Measurements from ENCODE around the gene CHRDL1.
"Not testable (repeated sequence)": the region's sequence is repeated elsewhere in the genome, so short reads cannot be mapped to it uniquely, and the experiment has no call there.

The CHRDL1 gene

GRCh38 chrX:110795645-110796406 is at the start of gene CHRDL1:
CHRDL1 (minus strand) TSS chrX:110795817; CDS start chrX:110792181, 3,636 bp downstream.
- DNase-seq = peak; percentile 18

- no peak for DNase-seq
Observed at GRCh38 chrX:110836982-110837381, 41.4 kb upstream of the CHRDL1 start.

GRCh38 chrX:110836451-110836850 is 40.8 kb upstream of the CHRDL1 start:
- no peak for DNase-seq

- DNase-seq = no peak
Observed at GRCh38 chrX:110836001-110836400, 40.4 kb upstream of the CHRDL1 start.

GRCh38 chrX:110825972-110826371 is 30.4 kb upstream of the CHRDL1 start:
- DNase-seq = no peak

GRCh38 chrX:110816543-110816942 is 20.9 kb upstream of the CHRDL1 start:
- not testable (repeated sequence) for DNase-seq

- DNase-seq = no peak
Observed at GRCh38 chrX:110806145-110806544, 10.5 kb upstream of the CHRDL1 start.

- DNase-seq = no peak
Observed at GRCh38 chrX:110805303-110805702, 9.7 kb upstream of the CHRDL1 start.

GRCh38 chrX:110804446-110804845 is 8.8 kb upstream of the CHRDL1 start:
- DNase-seq = no peak

GRCh38 chrX:110803506-110803905 is 7.9 kb upstream of the CHRDL1 start:
- no peak for DNase-seq

GRCh38 chrX:110796407-110796697 is 735 bp upstream of the CHRDL1 start:
- DNase-seq = no peak

- no peak for DNase-seq
Observed at GRCh38 chrX:110794601-110795000, 1.0 kb downstream of the CHRDL1 start.

- DNase-seq = no peak
Observed at GRCh38 chrX:110791071-110791470, 4.5 kb downstream of the CHRDL1 start.

- no peak for DNase-seq
Observed at GRCh38 chrX:110786486-110786885, 9.1 kb downstream of the CHRDL1 start.

- DNase-seq = no peak
Observed at GRCh38 chrX:110759785-110760184, 35.8 kb downstream of the CHRDL1 start.

- DNase-seq = no peak
Observed at GRCh38 chrX:110758781-110759422, 36.7 kb downstream of the CHRDL1 start.

- DNase-seq = no peak
Observed at GRCh38 chrX:110755611-110756010, 40.0 kb downstream of the CHRDL1 start.

- no peak for DNase-seq
Observed at GRCh38 chrX:110755061-110755460, 40.6 kb downstream of the CHRDL1 start.

GRCh38 chrX:110750526-110751189 is 45.0 kb downstream of the CHRDL1 start:
- no peak for DNase-seq

- DNase-seq = no peak
Observed at GRCh38 chrX:110748256-110748806, 47.3 kb downstream of the CHRDL1 start.

- no peak for DNase-seq
Observed at GRCh38 chrX:110746014-110746413, 49.6 kb downstream of the CHRDL1 start.

GRCh38 chrX:110745288-110745687 is 50.3 kb downstream of the CHRDL1 start:
- peak; percentile 69 for DNase-seq

- no peak for DNase-seq
Observed at GRCh38 chrX:110743679-110744340, 51.8 kb downstream of the CHRDL1 start.

Data from NCI-H2171 treated with DMSO at 0.1 percent for 48 hours (cell line).